NCI-H82 treated with DMSO at 0.1 percent for 48 hours (cell line): ENCODE measurements around the gene TGFBR2.
"Not testable (repeated sequence)": the region's sequence is repeated elsewhere in the genome, so short reads cannot be mapped to it uniquely, and the experiment has no call there.

Experiments used
- DNase-seq: peaks from one replicate; lab custom pipeline; 2025; ENCODE audit not compliant: unreplicated experiment; lab: John Stamatoyannopoulos, UW

The TGFBR2 gene

DNA sequence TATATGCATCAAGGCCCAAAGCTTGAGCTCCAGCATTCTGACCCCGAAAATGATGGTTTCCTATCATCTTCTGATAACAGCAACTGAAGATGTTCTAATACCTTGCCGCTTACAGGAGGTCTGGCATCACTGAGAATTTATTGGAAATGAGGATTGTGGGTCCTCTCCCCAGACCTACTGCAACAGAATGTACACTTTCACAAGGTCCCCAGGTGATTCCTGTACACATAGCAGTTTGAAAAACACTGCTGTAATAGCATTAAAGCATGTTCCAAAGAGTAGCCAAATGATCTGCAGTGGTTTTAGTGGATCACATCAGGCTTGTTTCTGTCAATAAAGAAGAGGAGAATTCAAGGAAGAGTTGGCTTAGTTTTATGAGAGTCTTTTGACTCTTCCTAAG, 11.3 kb downstream of the TGFBR2 start:
- no peak for DNase-seq

DNA sequence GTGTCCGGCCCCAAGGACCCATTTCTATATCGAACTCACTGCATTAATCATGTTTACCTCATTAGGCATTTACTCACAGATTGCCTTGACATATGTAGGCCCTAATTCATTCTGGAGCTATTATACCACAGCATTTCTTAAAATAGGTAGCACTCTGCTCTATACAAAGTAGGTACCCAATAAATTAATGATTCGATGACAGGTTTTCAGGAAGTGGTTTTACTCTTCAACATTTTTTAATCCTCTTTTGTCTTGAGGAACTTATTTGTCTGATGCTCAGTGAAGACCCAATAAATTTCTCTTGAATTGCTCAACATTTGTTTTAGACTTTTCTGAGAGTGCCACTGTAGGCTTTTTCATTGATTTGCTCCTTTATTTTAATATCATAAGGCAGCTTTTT, 12.1 kb downstream of the TGFBR2 start:
- DNase-seq: no peak

DNA sequence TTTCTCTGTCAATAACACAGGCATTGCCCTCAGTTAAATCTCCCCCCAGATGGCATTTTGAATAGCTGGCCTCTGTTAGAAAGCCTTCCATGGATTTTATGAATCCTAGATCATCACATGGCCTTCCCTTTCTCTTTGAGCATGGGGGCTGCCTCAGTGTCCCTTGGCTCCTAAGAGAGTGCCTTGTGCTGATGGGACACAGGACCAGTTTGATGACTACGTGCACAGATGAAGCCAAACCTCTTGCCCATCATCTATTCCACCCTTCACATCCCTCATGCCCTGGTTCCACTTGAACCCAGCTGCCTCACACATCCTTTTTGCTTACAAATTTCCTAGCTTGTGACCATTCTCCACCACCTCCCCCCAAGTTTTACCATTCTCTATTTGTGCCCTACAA, 12.9 kb downstream of the TGFBR2 start:
- DNase-seq: no peak

DNA sequence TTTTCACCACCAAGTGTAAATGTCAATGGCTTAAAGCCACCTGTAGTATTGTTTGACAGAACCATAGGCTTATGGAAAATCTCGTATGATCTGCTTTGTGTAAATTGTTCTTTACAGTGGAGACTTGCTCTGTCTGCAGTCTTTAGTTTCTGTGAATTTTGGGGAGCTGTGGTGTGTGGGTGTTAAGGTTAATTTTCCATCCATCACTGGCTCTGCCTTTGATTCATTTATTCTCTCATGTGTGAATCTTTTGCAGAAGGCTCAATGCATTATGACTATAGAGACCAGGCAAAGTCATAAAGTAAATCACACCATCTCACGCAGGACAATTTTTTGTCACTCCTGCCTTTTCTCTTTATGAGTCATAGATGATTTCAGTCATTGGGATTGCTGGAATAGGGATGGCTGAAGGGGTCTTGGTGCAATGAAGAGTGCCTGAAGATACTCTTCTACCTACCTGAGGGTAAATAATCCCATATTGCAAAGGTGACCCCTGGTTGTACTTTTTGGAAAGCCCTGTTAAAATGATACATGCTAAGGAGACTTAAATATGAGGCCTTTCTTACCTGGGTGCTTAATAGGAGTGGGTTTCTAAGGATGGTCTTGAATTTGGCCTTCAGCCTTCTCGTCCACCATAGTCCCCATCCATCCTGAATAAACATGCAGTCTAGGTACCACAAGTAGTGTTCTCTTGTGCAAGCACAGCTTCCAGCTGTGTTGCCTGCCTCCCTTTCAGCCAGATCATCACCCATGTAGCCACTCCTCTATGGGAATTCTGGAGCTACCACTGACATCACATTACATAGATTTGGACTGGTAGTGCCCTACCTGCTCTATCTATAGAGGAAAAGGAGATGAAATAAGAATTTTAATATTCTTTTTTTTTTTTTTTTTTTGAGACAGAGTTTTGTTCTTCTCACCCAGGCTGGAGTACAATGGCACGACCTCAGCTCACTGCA, 14.3 kb downstream of the TGFBR2 start:
- DNase-seq: no peak

DNA sequence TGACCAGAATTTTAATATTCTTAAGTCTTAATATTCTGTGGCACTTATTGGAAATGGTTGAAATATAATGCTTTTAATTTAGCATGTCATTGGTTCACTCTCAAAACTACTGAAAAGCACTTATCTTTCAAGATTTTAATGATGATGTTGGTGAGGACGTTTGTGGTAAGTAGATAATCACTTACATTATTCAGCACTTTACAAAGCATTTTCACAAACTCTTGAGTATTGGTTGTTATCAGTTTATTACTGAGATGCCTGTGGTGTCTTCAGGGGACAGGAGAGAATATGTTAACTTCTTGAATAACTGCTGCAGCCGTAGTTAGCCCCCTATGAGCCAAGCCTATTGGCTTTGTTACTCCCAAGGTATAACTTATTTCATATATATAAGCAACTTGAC, 15.2 kb downstream of the TGFBR2 start:
- no peak for DNase-seq

DNA sequence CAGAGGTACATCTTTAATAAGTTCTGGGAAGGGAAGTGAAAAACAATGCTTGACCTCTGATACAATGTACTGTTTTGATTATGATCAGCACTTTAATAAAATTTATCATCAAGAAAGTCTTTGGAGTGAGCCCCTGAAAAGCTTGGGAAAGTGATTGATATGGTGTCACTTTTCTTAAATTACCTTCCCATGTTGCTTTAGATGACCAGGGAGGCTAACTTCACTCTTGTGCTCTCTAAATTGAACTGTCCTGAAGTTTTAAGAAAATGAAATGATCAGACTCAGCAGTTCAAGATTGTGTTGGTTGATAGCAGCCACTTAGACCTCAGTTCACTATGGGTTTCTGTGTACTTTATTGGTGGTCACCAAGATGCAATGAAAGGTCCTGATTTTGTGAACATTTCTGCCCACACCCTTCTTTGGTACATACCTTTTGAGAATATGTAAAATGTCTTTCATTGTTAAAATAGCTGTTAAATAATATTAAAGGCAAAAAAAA, 15.7 kb downstream of the TGFBR2 start:
- no peak for DNase-seq

DNA sequence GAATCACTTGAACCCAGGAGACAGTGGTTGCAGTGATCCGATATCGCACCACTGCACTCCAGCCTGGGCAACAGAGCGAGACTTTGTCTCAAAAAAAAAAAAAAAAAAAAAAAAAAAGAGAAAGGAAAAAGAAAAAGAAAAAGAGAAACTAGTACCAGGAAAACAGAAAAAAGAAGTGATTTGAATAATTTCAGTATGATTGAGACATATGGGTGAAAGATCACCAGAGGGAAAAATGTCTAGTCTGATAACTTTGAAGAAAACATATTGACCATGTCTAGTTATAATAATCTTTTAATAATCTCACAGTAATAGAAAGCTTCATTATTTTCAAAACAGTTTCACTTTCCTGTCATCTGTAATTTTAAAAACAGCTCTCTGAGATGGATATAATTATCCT, 16.4 kb downstream of the TGFBR2 start:
- no peak for DNase-seq

DNA sequence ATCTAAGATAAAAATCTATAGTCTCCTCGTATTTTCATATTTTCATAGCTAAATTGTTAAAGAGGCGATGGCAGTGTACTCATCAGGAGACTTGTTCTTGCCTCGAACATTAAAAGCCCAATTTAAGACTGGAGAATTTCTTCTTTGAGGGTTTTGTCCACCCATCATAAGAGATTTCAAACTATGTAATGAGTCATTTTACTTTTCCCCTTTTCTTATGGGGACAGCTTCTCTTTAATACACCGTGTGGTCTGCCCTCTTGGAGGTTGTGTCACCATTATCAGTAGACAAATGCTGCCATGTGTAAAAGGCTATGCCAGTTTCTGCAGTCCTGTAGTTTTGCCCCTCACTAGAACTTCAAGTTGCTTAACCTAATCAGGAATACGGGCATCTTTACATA, 16.9 kb downstream of the TGFBR2 start:
- no peak for DNase-seq

DNA sequence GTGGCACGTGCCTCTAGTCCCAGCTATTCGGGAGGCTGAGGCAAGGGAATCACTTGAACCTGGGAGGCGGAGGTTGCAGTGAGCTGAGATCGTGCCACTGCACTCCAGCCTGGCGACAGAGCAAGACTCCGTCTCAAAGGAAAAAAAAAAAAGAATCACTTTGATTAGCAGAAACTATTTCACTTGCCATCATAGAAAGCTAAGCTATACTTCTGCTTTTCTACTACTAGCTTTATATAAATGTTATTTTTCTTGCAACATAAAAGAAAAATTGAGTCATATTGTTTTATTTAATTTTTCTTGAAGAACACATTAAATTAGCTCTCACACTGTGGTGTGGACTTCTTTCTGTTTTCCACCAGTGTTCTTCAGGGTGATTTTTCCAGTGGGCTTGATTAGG, 18.1 kb downstream of the TGFBR2 start:
- not testable (repeated sequence) for DNase-seq

DNA sequence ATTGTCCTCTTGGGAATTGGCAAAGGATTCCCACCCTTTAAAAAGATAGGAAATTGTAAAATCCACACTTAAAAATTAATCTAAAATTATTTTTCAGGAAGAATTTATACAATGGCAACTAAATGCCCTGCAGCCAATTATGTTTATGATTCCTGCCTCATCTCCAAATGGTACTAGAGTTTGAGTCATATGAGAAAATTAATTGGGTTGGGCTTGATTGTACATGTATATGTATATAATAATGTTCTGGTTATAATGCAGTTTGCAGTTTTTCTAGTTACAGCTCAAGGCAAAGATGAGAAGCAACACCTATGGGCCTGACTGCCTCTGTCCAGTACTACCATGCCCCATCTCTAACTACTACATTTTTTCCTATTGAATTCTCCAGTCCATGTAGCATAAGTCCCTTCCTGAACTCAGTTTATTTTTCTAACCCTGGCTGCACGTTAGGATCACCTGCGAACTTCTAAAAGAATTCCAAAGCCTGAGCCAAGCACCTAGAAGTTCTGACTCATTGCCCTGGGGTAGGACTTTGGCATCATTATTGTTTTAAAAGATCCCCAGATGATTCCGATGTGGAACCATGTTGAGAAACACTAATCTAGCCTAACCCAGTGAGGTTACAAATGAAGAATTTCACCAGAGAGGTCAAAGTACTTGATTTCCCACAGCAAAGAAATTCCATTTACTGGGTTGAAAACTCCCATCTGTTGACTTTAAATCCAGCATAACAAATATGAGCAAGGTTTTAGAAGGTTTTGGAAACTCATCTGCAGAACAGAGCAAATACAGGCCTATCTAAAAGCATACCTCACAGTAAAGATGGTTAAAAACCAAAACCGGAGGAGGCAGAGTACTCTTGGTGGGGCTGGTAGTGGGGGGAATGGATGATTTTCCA, 19.4 kb downstream of the TGFBR2 start:
- no peak for DNase-seq

DNA sequence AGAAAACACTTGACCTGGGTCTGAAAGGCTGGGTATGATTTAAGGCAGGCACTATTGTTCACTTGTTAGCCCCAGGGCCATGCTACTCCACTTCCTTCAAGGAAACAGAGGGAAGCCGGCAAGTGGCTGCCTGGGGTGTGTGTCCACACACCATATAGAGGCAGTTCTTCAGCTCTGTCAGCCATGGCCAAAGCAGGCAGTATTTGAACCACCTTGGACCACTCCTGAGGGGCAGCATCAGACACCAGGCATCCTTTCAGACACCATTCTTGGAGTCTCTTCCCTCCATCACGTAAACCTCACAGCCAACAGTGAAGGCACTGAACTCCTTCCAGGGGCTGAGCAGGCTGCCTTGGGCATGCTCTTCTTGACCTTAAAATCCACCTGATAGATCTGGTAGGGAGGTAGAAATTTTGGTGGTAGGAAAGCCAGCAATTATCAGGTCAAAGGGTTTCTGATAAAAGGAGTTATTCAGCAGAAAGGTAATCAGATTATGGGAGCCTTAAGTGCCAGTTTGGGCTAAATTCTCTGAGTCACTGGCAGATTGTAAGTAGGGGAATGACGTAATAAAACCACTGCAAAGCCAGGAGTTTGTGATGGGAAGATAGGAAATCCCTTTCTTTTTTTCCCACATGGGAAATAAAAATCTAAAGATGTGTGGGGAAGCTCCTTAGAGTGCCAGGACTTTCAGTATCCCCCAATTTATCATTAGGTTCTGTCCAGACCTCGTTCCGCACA, 20.2 kb downstream of the TGFBR2 start:
- DNase-seq: no peak

DNA sequence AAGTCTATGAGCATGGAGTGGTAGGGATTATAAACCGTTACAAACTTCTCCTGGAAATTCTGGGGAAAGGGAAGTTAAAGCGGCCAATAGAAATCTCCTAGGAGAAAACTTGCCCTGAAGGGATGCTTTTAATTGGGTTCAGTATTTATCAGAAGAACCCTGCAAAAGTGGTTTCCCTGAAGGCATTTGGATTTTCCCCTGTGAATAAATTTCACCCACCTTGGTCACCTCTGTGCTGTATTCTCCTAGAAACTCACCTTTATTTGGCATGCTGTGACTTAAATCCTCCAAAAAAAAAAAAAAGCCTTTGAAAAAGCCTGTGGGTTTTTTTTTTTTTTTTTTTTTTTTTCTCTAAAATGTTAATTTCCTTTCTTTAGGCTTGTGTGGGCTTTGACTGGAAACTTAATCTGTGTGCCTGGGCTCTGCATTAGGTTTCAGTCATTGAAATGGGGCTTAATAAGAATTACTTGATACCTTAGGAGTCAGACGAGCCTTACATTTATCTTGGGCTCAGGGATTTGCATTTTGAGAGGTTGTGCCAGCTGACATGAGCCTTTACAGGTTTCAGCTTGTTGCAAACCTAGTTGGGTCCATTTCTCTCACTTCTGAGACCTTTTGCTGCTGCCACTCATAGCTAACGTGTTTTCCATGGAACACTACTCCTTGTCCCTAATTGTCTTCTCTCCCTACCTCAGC, 22.0 kb downstream of the TGFBR2 start:
- DNase-seq: no peak

DNA sequence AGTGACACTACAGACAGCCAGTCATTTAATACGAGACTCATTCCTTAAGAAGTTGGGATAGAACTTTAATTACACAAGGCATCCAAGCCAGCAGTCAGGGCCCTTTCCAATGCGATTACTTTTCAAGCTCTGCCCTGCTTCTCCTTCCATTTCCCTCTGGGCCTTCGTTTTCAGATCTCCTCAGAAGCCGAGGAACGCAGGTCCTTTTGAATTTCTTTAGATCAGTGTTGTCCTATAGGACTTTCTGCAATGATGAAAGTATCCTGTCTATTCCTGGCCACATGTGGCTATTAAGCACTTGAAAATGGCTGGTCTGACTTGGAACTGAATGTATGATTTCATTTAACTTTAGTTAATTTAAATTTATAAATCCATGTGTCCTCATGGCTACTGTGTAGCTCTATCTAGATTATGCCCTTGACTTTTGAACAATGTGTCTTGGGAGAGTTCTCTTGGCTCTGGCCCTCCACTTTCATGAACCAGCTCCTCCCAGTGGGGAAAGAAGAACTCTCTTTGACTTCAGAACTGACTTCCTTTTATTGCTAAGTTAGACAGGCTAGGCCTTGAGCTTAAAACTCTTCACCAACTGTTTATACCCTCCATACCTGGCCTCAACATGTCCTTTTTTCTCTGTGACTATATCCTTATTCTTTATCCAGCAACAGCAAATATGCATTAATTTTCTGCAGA, 22.6 kb downstream of the TGFBR2 start:
- DNase-seq: no peak

DNA sequence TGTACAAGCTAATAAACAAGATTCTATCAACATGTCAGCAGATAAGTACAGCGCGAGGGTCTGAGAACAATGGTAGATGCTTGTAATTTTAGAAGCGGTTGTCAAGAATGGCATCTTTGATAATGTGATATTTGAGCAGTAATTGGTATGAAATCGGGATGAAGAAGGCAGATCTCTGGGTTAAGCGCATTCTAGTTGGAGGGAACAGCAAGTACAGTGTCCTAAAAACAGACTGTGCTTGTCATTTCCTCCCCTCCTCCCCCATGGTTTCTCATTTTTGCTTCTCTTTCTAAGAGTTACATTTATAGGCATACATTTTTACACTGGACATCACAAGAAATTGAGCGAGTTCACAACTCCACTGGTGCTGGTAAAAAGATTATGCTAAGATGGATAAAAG, 23.3 kb downstream of the TGFBR2 start:
- no peak for DNase-seq

DNA sequence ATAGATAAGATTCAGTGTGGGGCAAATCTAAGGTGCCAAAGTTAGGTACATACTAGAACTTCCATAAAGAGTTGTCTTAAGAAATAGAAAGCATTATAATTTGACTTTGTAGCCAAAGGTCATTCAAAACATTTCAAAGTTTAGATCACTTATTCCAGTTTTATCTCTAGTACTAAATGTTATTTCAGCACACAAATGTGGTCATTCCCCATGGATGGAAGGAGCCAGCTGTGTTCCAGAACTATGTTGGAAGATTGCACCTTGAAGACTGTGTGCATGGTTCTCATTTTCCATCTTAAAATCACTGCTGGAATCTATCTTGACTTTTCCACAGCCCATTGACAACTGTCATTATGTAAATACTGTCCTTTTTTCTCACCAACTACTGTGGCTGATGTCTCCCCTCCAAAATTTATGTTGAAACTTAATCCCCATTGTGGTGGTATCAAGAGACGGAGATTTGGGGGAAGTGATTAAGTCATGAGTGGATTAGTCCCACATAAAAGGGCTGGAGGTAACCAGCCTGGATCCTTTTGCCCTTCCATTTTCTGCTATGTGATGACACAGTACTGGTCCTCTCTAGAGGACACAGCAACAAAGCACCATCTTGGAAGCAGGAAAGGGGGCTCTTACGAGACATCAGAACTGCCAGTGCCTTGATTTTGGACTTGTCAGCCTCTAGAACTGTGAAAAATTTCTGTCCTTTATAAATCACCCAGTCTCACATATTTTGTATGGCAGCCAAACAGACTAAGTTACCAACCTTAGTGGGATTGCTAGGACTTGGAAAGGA, 24.0 kb downstream of the TGFBR2 start:
- no peak for DNase-seq

DNA sequence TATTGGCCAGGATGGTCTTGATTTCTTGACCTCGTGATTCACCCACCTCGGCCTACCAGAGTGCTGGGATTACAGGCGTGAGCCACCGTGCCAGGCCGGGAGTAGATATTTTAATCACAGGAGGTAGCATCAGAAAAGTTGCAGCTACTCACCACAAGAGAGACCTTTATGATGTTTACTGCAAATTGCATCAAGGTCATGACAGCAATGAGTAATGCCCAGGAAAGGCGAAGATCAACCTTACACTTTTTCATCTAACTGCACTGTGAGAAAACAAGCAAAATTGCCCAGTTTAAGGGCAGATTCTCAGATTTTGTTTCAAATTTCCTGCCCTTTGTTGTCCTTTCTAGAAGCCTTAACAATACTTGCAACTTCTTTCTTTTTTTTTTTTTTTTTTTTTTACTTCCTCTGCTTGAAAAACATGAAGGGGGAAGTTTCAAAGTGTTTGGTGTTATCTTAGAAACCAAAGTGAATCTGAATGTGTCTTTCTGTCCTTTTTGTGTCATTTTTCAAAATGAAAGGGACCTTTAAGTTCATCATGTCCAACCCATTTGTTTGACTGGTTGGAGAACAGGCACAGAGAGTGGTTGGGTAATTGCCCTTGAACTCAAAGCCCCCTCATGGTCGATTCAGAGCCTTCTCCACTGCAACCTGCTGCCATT, 25.0 kb downstream of the TGFBR2 start:
- DNase-seq: no peak

DNA sequence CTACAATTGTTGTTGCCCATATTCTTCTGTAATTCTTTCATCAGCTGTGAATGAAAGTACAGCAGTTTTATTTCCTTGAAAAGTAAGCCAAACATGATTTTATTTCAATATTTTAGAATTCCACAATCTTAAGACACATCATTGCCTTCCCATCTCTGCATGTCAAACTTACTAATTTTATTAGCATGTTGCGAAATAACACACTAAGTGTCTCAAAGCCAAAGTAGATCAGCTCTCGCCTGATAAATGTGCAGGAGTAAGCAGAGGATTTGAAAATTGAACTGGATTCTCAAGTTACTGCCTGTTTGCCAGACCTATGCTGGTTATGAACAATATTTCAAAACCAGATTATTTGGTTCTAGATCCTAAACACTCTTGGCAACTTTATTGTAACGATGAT, 25.7 kb downstream of the TGFBR2 start:
- DNase-seq: no peak

DNA sequence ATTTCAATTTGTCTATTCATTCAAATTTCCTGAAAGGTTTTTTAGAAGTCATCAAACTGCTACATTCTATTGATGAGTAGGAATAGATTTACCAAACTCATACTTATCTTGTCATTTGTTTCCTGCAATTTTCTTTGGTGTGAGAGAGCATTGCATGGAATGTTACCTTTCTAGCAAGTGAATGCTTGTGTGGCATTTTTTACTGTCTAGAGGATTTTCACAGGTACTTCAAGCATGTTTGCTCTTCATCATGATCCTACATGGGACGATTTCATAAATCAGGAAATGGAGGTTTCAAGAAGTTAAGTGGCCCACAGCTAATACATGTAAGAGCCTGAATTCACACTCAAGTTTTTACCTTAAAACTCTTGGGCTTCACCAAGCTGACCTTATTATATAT, 26.1 kb downstream of the TGFBR2 start:
- no peak for DNase-seq

DNA sequence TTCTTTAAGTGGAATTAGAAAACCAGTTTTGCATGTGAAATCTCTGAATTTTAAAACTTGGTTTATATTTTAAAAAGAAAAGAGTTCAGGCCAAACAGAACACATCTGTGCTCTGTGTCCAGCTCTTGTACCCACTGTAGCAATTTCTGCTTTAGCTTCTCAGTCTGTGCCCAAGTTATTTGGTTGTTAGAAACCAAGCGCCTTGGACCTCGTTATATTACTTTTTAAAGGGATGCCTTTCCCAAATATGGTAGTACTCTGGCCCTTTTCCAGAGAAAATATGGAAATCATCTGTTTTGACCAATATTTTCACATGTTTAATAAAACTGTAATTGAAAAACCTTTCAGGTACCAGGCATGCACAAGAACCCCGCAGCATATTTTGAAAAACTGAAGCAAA, 27.3 kb downstream of the TGFBR2 start:
- no peak for DNase-seq
